ENCODE results near the gene BRCA2.
"Not testable (repeated sequence)": the region's sequence is repeated elsewhere in the genome, so short reads cannot be mapped to it uniquely, and the experiment has no call there.

The BRCA2 gene

GRCh38 chr13:32320528-32320927 lies 5.2 kb downstream of the BRCA2 start:
- H3K4me3 ChIP-seq (replicated peaks; ENCODE audit: low read depth, low read length), result no peak overlapping the region
- TF ChIP-seq, protein P1, sequence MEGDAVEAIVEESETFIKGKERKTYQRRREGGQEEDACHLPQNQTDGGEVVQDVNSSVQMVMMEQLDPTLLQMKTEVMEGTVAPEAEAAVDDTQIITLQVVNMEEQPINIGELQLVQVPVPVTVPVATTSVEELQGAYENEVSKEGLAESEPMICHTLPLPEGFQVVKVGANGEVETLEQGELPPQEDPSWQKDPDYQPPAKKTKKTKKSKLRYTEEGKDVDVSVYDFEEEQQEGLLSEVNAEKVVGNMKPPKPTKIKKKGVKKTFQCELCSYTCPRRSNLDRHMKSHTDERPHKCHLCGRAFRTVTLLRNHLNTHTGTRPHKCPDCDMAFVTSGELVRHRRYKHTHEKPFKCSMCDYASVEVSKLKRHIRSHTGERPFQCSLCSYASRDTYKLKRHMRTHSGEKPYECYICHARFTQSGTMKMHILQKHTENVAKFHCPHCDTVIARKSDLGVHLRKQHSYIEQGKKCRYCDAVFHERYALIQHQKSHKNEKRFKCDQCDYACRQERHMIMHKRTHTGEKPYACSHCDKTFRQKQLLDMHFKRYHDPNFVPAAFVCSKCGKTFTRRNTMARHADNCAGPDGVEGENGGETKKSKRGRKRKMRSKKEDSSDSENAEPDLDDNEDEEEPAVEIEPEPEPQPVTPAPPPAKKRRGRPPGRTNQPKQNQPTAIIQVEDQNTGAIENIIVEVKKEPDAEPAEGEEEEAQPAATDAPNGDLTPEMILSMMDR (IDR thresholded peaks at IDR 0.05; ENCODE audit: low read length, missing control alignments), result no peak
- no peak for DNase-seq (ENCODE audit: low read depth)

DNA sequence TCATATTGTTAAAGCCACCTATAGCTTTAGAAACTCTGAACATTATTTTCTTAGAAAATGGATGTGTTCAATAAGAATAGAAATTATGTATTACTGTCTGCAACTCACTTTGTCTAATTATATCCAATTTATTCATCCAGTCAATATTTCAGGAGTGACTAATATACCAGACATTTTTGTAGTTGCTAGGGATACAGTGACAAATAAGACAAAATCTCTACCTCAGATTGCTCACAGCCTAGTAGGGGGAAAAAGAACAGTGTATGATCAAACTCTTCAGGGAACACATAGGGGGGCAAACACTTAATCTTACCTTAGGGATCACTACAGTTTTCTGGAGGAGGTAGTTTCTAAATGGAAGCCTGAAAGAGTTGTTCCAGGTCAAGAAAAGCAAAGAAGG lies 8.6 kb downstream of the BRCA2 start:
- peak; percentile 71 for DNase-seq (ENCODE audit: low read depth)
- H3K4me3 ChIP-seq (replicated peaks; ENCODE audit: low read depth, low read length), result no peak overlapping the region
- TF ChIP-seq, protein P1 (IDR thresholded peaks at IDR 0.05; ENCODE audit: low read length, missing control alignments), result no peak

DNA sequence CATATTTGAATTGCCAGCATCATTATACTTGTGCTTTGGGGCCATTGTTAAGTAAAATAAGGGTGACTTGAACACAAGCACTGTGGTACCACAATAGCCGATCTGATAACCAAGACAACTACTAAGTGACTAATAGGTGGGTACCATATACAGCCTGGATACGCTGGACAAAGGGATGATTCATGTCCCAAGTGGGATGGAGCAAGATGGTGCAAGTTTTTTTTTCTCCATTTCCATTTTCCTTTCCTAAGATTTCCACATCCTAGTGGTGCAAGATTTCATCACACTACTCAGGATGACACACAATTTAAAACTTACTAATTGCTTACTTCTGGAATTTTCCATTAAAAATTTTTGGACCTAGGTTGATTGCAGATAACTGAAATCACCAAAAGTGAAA lies 15.1 kb downstream of the BRCA2 start:
- no peak overlapping the region for H3K4me3 ChIP-seq (replicated peaks; ENCODE audit: low read depth, low read length)

DNA sequence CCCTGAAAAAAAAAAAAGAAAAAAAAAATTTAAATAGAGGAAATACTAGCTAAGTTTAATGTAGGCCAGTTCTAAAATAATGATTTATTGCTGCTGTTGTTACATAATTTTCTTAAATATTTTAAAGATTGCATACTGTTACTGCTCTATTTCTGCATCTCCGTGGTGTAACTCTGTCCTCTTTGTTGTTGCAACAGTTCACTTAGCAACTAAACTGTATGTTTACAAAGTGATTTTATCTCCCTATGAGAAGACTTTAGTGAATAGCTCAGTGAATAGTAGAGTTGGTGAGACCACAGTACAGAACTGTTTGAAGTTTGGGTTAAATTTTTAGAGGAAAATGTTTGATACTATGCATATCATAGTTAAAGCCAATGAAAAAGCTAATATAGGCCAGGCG lies 19.4 kb downstream of the BRCA2 start:
- DNase-seq (ENCODE audit: low read depth), result peak; percentile 39
- TF ChIP-seq, protein P1 (IDR thresholded peaks at IDR 0.05; ENCODE audit: low read length, missing control alignments), result no peak
- H3K4me3 ChIP-seq (replicated peaks; ENCODE audit: low read depth, low read length), result no peak overlapping the region

More for the DNA sequence above, 15.1 kb downstream of the BRCA2 start:
- TF ChIP-seq, protein P1 (IDR thresholded peaks at IDR 0.05; ENCODE audit: low read length, missing control alignments), result no peak
- DNase-seq (ENCODE audit: low read depth), result peak; percentile 90

- no peak for DNase-seq (ENCODE audit: low read depth)
- no peak overlapping the region for H3K4me3 ChIP-seq (replicated peaks; ENCODE audit: low read depth, low read length)
- TF ChIP-seq, protein P1 (IDR thresholded peaks at IDR 0.05; ENCODE audit: low read length, missing control alignments), result no peak
Measured at GRCh38 chr13:32340914-32341313, 25.6 kb downstream of the BRCA2 start.

- no peak for DNase-seq (ENCODE audit: low read depth)
- H3K4me3 ChIP-seq (replicated peaks; ENCODE audit: low read depth, low read length), result no peak overlapping the region
- TF ChIP-seq, protein P1 (IDR thresholded peaks at IDR 0.05; ENCODE audit: low read length, missing control alignments), result no peak
Measured at GRCh38 chr13:32347651-32348050, 32.3 kb downstream of the BRCA2 start.

- DNase-seq (ENCODE audit: low read depth), result not testable (repeated sequence)
Measured at GRCh38 chr13:32350839-32351441, 35.6 kb downstream of the BRCA2 start.

More at GRCh38 chr13:32350839-32351441, 35.6 kb downstream of the BRCA2 start:
- H3K4me3 ChIP-seq (replicated peaks; ENCODE audit: low read depth, low read length), result not testable (repeated sequence)
